ENCODE measurements around the gene PMFBP1.

The PMFBP1 gene

GRCh38 chr16:72182976-72183375 is 11.0 kb upstream of the PMFBP1 start:
- no peak for DNase-seq (ENCODE audit: low read depth)

GRCh38 chr16:72179204-72179970 is 7.4 kb upstream of the PMFBP1 start:
- no peak for DNase-seq (ENCODE audit: low read depth)

- no peak for DNase-seq (ENCODE audit: low read depth)
These were observed 2.8 kb upstream of the PMFBP1 start for GRCh38 chr16:72174726-72175125.

GRCh38 chr16:72173997-72174396 is 2.0 kb upstream of the PMFBP1 start:
- no peak for DNase-seq (ENCODE audit: low read depth)

- DNase-seq (ENCODE audit: low read depth), result no peak
These were observed 719 bp downstream of the PMFBP1 start for GRCh38 chr16:72171236-72171635.

- no peak for DNase-seq (ENCODE audit: low read depth)
These were observed 2.2 kb downstream of the PMFBP1 start for GRCh38 chr16:72169708-72170107.

- DNase-seq (ENCODE audit: low read depth), result no peak
These were observed 3.6 kb downstream of the PMFBP1 start for GRCh38 chr16:72168365-72168764.

- no peak for DNase-seq (ENCODE audit: low read depth)
These were observed 4.9 kb downstream of the PMFBP1 start for GRCh38 chr16:72166954-72167561.

GRCh38 chr16:72166151-72166550 is 5.8 kb downstream of the PMFBP1 start:
- DNase-seq (ENCODE audit: low read depth), result no peak

GRCh38 chr16:72164691-72165090 is 7.3 kb downstream of the PMFBP1 start:
- DNase-seq (ENCODE audit: low read depth), result no peak

GRCh38 chr16:72162105-72162692 is 9.8 kb downstream of the PMFBP1 start:
- DNase-seq (ENCODE audit: low read depth), result no peak

GRCh38 chr16:72159801-72160200 is 12.2 kb downstream of the PMFBP1 start:
- DNase-seq (ENCODE audit: low read depth), result no peak

- no peak for DNase-seq (ENCODE audit: low read depth)
These were observed 12.6 kb downstream of the PMFBP1 start for GRCh38 chr16:72159386-72159785.

- DNase-seq (ENCODE audit: low read depth), result no peak
These were observed 22.1 kb downstream of the PMFBP1 start for GRCh38 chr16:72149676-72150464.

- DNase-seq (ENCODE audit: low read depth), result no peak
These were observed 29.5 kb downstream of the PMFBP1 start for GRCh38 chr16:72142476-72142875.

GRCh38 chr16:72139908-72140307 is 32.0 kb downstream of the PMFBP1 start:
- DNase-seq (ENCODE audit: low read depth), result no peak

GRCh38 chr16:72138064-72138572 is 33.8 kb downstream of the PMFBP1 start:
- DNase-seq (ENCODE audit: low read depth), result no peak

GRCh38 chr16:72137380-72138063 is 34.4 kb downstream of the PMFBP1 start:
- DNase-seq (ENCODE audit: low read depth), result no peak

GRCh38 chr16:72134507-72134906 is 37.4 kb downstream of the PMFBP1 start:
- DNase-seq (ENCODE audit: low read depth), result no peak

GRCh38 chr16:72132726-72133125 is 39.2 kb downstream of the PMFBP1 start:
- DNase-seq (ENCODE audit: low read depth), result no peak

GRCh38 chr16:72131036-72131435 is 40.9 kb downstream of the PMFBP1 start:
- no peak for DNase-seq (ENCODE audit: low read depth)

Data from activated T-helper 1 cell treated with Interleukin-2 at 50 U/mL for 16 hours (primary cell).